HEK293 (cell line): ENCODE data around the gene TSPAN17.

Source experiments
- HOXC10 ChIP-seq: sonication (generic); formaldehyde crosslinking; IDR thresholded peaks from 2 replicates; pipeline ENCODE4 v1.8.1; 2023; ENCODE audit warnings: mild to moderate bottlenecking, missing genetic modification reagents
- SP2 ChIP-seq: fragments of 450-650 bp; formaldehyde crosslinking; IDR thresholded peaks from 2 replicates; pipeline ENCODE4 v1.5.1; 2016; ENCODE audit warnings: missing biosample characterization, missing genetic modification characterization
- ZNF473 ChIP-seq: fragments of 450-650 bp; formaldehyde crosslinking; IDR thresholded peaks from 2 replicates; pipeline ENCODE4 v1.5.1; 2017; ENCODE audit warnings: missing biosample characterization, missing genetic modification characterization
- ZNF549 ChIP-seq: fragments of 450-650 bp; IDR thresholded peaks from 2 replicates; pipeline ENCODE4 v1.5.1; 2018; ENCODE audit warnings: missing biosample characterization, missing genetic modification characterization, mild to moderate bottlenecking, inconsistent platforms, moderate library complexity
- TF ChIP-seq, protein P1 (sequence below): fragments of 450-650 bp; formaldehyde crosslinking; IDR thresholded peaks from 2 replicates; pipeline ENCODE4 v1.5.1; 2016; ENCODE audit warnings: missing biosample characterization, missing genetic modification characterization

DNA sequence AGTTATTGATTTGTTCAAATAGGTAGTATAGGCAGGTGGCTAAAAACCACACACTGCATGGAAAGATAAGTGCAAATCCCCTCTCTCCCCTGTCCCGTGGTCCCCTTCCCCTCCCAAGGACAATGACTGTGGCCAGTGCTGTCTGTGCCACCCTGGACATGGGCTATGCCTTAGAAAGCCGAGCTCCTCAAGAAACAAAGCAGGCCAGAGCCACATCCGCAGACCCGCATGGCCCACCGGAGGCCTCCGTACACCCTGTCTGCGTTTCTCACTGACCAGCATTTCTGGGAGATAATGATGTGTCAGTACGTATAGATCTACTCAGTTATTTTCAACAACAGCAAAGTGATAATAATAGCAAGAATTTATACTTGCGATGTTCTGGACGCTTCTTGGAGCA, 16.3 kb downstream of the TSPAN17 start:
- no peak for TF ChIP-seq ZNF473 (tag by site-specific recombination)
- TF ChIP-seq SP2, result no peak
- TF ChIP-seq, protein P1, sequence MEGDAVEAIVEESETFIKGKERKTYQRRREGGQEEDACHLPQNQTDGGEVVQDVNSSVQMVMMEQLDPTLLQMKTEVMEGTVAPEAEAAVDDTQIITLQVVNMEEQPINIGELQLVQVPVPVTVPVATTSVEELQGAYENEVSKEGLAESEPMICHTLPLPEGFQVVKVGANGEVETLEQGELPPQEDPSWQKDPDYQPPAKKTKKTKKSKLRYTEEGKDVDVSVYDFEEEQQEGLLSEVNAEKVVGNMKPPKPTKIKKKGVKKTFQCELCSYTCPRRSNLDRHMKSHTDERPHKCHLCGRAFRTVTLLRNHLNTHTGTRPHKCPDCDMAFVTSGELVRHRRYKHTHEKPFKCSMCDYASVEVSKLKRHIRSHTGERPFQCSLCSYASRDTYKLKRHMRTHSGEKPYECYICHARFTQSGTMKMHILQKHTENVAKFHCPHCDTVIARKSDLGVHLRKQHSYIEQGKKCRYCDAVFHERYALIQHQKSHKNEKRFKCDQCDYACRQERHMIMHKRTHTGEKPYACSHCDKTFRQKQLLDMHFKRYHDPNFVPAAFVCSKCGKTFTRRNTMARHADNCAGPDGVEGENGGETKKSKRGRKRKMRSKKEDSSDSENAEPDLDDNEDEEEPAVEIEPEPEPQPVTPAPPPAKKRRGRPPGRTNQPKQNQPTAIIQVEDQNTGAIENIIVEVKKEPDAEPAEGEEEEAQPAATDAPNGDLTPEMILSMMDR, result no peak
- no peak for TF ChIP-seq HOXC10 (CRISPR knock-in tag)
- TF ChIP-seq ZNF549 (tag by site-specific recombination), result no peak
